GM12801 (cell line): ENCODE results near the gene MAN1C1.

Experiments
- CTCF ChIP-seq: IDR thresholded peaks from one replicate; pipeline ENCODE4 v1.5.1; 2011; ENCODE audit warnings: control low read depth; ENCODE audit not compliant: insufficient read length; ENCODE audit errors: extremely low read depth

Gene MAN1C1

GRCh38 chr1:25577134-25577920 is 39.3 kb upstream of the MAN1C1 start:
- no peak for TF ChIP-seq CTCF

- no peak for TF ChIP-seq CTCF
Observed at GRCh38 chr1:25579292-25580252, 37.0 kb upstream of the MAN1C1 start.

- no peak for TF ChIP-seq CTCF
Observed at GRCh38 chr1:25580927-25581326, 35.7 kb upstream of the MAN1C1 start.

- no peak for TF ChIP-seq CTCF
Observed at GRCh38 chr1:25581764-25582163, 34.8 kb upstream of the MAN1C1 start.

GRCh38 chr1:25583519-25584370 is 32.8 kb upstream of the MAN1C1 start:
- no peak for TF ChIP-seq CTCF

GRCh38 chr1:25586181-25586588 is 30.4 kb upstream of the MAN1C1 start:
- TF ChIP-seq CTCF, result no peak
